Measurements from ENCODE around the gene SLC35F3.
"Not testable (repeated sequence)": the region's sequence is repeated elsewhere in the genome, so short reads cannot be mapped to it uniquely, and the experiment has no call there.

The SLC35F3 gene

GRCh38 chr1:234197839-234198238 lies 293.4 kb downstream of the SLC35F3 start:
- DNase-seq (ENCODE audit: low read depth): no peak

- DNase-seq (ENCODE audit: low read depth): no peak
Measured at GRCh38 chr1:234199476-234200127, 295.1 kb downstream of the SLC35F3 start.

- no peak for DNase-seq (ENCODE audit: low read depth)
Measured at GRCh38 chr1:234200566-234200965, 296.1 kb downstream of the SLC35F3 start.

- DNase-seq (ENCODE audit: low read depth): no peak
Measured at GRCh38 chr1:234201600-234201999, 297.1 kb downstream of the SLC35F3 start.

GRCh38 chr1:234205966-234206365 lies 301.5 kb downstream of the SLC35F3 start:
- DNase-seq (ENCODE audit: low read depth): no peak

- DNase-seq (ENCODE audit: low read depth): no peak
Measured at GRCh38 chr1:234206651-234207284, 302.3 kb downstream of the SLC35F3 start.

GRCh38 chr1:234208351-234208750 lies 303.9 kb downstream of the SLC35F3 start:
- no peak for DNase-seq (ENCODE audit: low read depth)

GRCh38 chr1:234208791-234209190 lies 304.3 kb downstream of the SLC35F3 start:
- no peak for DNase-seq (ENCODE audit: low read depth)

GRCh38 chr1:234210429-234210828 lies 306.0 kb downstream of the SLC35F3 start:
- not testable (repeated sequence) for DNase-seq (ENCODE audit: low read depth)

- not testable (repeated sequence) for DNase-seq (ENCODE audit: low read depth)
Measured at GRCh38 chr1:234211855-234212254, 307.4 kb downstream of the SLC35F3 start.

- DNase-seq (ENCODE audit: low read depth): no peak
Measured at GRCh38 chr1:234212764-234213657, 308.5 kb downstream of the SLC35F3 start.

GRCh38 chr1:234213658-234214128 lies 309.2 kb downstream of the SLC35F3 start:
- DNase-seq (ENCODE audit: low read depth): no peak

GRCh38 chr1:234214129-234214910 lies 309.8 kb downstream of the SLC35F3 start:
- no peak for DNase-seq (ENCODE audit: low read depth)

- no peak for DNase-seq (ENCODE audit: low read depth)
Measured at GRCh38 chr1:234214911-234215892, 310.7 kb downstream of the SLC35F3 start.

GRCh38 chr1:234216116-234216703 lies 311.7 kb downstream of the SLC35F3 start:
- DNase-seq (ENCODE audit: low read depth): no peak

GRCh38 chr1:234217316-234217840 lies 312.9 kb downstream of the SLC35F3 start:
- no peak for DNase-seq (ENCODE audit: low read depth)

- DNase-seq (ENCODE audit: low read depth): no peak
Measured at GRCh38 chr1:234218078-234218477, 313.6 kb downstream of the SLC35F3 start.

- no peak for DNase-seq (ENCODE audit: low read depth)
Measured at GRCh38 chr1:234219711-234220110, 315.2 kb downstream of the SLC35F3 start.

- no peak for DNase-seq (ENCODE audit: low read depth)
Measured at GRCh38 chr1:234221601-234222000, 317.1 kb downstream of the SLC35F3 start.
